Neural cell (in vitro differentiated cells): ENCODE data around the gene HERPUD1. TPM values are rescaled to one million over a fixed set of nuclear protein-coding genes. Genes with fewer than 3 reads are reported as not detected.

ENCODE experiments used
- H2AFZ ChIP-seq: fragments of 200-600, 300-800 bp; sonication (generic), shearing (Covaris generic); 2 replicates; pipeline ENCODE4 v1.6.0; 2014; ENCODE audit warnings: low read depth, mild to moderate bottlenecking, antibody characterized with exemption, low read length, moderate library complexity
- H3F3A ChIP-seq: fragments of 200-600 bp; shearing (Covaris generic); 2 replicates; pipeline ENCODE4 v1.6.1; 2016; ENCODE audit warnings: mild to moderate bottlenecking, moderate library complexity, mixed read lengths, antibody characterized with exemption, low read length; ENCODE audit not compliant: insufficient read depth, poor library complexity, severe bottlenecking
- H3K27ac ChIP-seq: fragments of 200-600, 300-800 bp; sonication (generic), shearing (Covaris generic); 2 replicates; pipeline ENCODE4 v1.5.1; 2014; ENCODE audit warnings: mild to moderate bottlenecking, low read length, moderate library complexity
- H3K27me3 ChIP-seq: fragments of 300-800, 200-600 bp; sonication (generic), shearing (Covaris generic); 2 replicates; pipeline ENCODE4 v1.6.0; 2014; ENCODE audit warnings: mild to moderate bottlenecking, low read depth, low read length, moderate library complexity; ENCODE audit not compliant: insufficient read depth
- H3K36me3 ChIP-seq: fragments of 300-800, 200-600 bp; sonication (generic), shearing (Covaris generic); 2 replicates; pipeline ENCODE4 v1.5.1; 2014; ENCODE audit warnings: mild to moderate bottlenecking, antibody characterized with exemption, low read length, moderate library complexity; ENCODE audit not compliant: insufficient read depth
- H3K4me2 ChIP-seq: fragments of 300-800, 200-600 bp; sonication (generic), shearing (Covaris generic); 2 replicates; pipeline ENCODE4 v1.6.0; 2014; ENCODE audit warnings: mild to moderate bottlenecking, low read length
- H3K4me3 ChIP-seq: fragments of 300-800, 200-600 bp; sonication (generic), shearing (Covaris generic); 2 replicates; pipeline ENCODE4 v1.5.1; 2014; ENCODE audit warnings: mild to moderate bottlenecking, low read length, moderate library complexity
- H3K79me2 ChIP-seq: fragments of 200-600 bp; shearing (Covaris generic); replicated peaks from 2 replicates; pipeline ENCODE4 v1.6.0; 2014; ENCODE audit warnings: mild to moderate bottlenecking, low read length, moderate library complexity; ENCODE audit not compliant: insufficient read depth
- H3K9ac ChIP-seq: fragments of 300-800, 200-600 bp; sonication (generic), shearing (Covaris generic); 2 replicates; pipeline ENCODE4 v1.6.1; 2016; ENCODE audit warnings: mild to moderate bottlenecking, low read length, mixed read lengths
- H3K9me2 ChIP-seq: fragments of 200-600 bp; shearing (Covaris generic); 2 replicates; pipeline ENCODE4 v1.6.1; 2016; ENCODE audit warnings: mild to moderate bottlenecking, low read length, mixed read lengths; ENCODE audit not compliant: insufficient read depth
- H3K9me3 ChIP-seq: fragments of 200-600, 300-800 bp; sonication (generic), shearing (Covaris generic); 2 replicates; pipeline ENCODE4 v1.6.1; 2016; ENCODE audit warnings: mild to moderate bottlenecking, mixed run types, low read length, moderate library complexity, mixed read lengths
- H4K20me1 ChIP-seq: fragments of 200-600 bp; shearing (Covaris generic); 2 replicates; pipeline ENCODE4 v1.6.1; 2016; ENCODE audit warnings: mild to moderate bottlenecking, mixed run types; ENCODE audit not compliant: insufficient read depth
- CTCF ChIP-seq: fragments of 450-650 bp; IDR thresholded peaks from 2 replicates; pipeline ENCODE4 v1.5.1; 2014; ENCODE audit warnings: antibody characterized with exemption, mild to moderate bottlenecking, moderate library complexity; ENCODE audit not compliant: poor library complexity, severe bottlenecking
- EP300 ChIP-seq: fragments of 450-650 bp; conservative IDR thresholded peaks from 2 replicates; pipeline ENCODE4 v1.6.1; 2014; ENCODE audit warnings: antibody characterized with exemption, mild to moderate bottlenecking, moderate library complexity; ENCODE audit not compliant: poor library complexity, severe bottlenecking
- EZH2 ChIP-seq: fragments of 200-600, 300-800 bp; shearing (Covaris generic), sonication (generic); IDR thresholded peaks from 2 replicates; pipeline ENCODE4 v1.6.1; 2014; ENCODE audit warnings: antibody characterized with exemption, low read length, borderline replicate concordance, mild to moderate bottlenecking; ENCODE audit not compliant: insufficient read depth, poor library complexity, severe bottlenecking
- MXI1 ChIP-seq: fragments of 450-650 bp; conservative IDR thresholded peaks from 2 replicates; pipeline ENCODE4 v1.6.1; 2014; ENCODE audit warnings: antibody characterized with exemption, mild to moderate bottlenecking; ENCODE audit not compliant: poor library complexity, severe bottlenecking
- POLR2AphosphoS5 ChIP-seq: IDR thresholded peaks from 2 replicates; pipeline ENCODE4 v1.6.1; 2012
- RAD21 ChIP-seq: fragments of 450-650 bp; conservative IDR thresholded peaks from 2 replicates; pipeline ENCODE4 v1.6.1; 2014; ENCODE audit warnings: antibody characterized with exemption, mild to moderate bottlenecking, moderate library complexity
- REST ChIP-seq: IDR thresholded peaks from 2 replicates; pipeline ENCODE4 v1.6.1; 2012; ENCODE audit warnings: borderline replicate concordance
- SMC3 ChIP-seq: fragments of 450-650 bp; conservative IDR thresholded peaks from 2 replicates; pipeline ENCODE4 v1.6.1; 2014; ENCODE audit warnings: antibody characterized with exemption, mild to moderate bottlenecking, moderate library complexity; ENCODE audit not compliant: poor library complexity
- TAF1 ChIP-seq: IDR thresholded peaks from 2 replicates; pipeline ENCODE4 v1.6.1; 2012; ENCODE audit warnings: low read depth
- polyA plus RNA-seq: library from polyadenylated mRNA; depleted of rRNA; stranded (reverse); fragments of >200 nt; gene quantifications from 2 replicates; pipeline ENCODE4 v1.2.3, GENCODE V29; 2014

The HERPUD1 gene
- polyA plus RNA-seq, 1 donor from 2014 or later: 76.0 TPM

GRCh38 chr16:56886826-56887225, 45.1 kb upstream of the HERPUD1 start:
- no peak overlapping the region for H3K4me3 ChIP-seq
- H3K27me3 ChIP-seq: no peaks in the 10 kb centered on the region
- no peak for TF ChIP-seq EP300
- H3K79me2 ChIP-seq: no peaks in the 10 kb centered on the region
- no peak overlapping the region for H3K27ac ChIP-seq
- H3K4me2 ChIP-seq: no peak overlapping the region
- H3F3A ChIP-seq: no peaks in the 10 kb centered on the region
- H4K20me1 ChIP-seq: no peaks in the 10 kb centered on the region
- no peak overlapping the region for H3K9ac ChIP-seq
- no peak overlapping the region for H2AFZ ChIP-seq
- no peaks in the 10 kb centered on the region for H3K36me3 ChIP-seq
- H3K9me2 ChIP-seq: no peaks in the 10 kb centered on the region
- no peaks in the 10 kb centered on the region for H3K9me3 ChIP-seq

GRCh38 chr16:56888806-56889205, 43.1 kb upstream of the HERPUD1 start:
- Histone ChIP-seq H3K4me3 (no peak overlapping the region), H3K36me3 (no peaks in the 10 kb centered on the region), H3K79me2 (no peaks in the 10 kb centered on the region), H3K4me2 (no peak overlapping the region), H3K9ac (no peak overlapping the region), H3F3A (no peaks in the 10 kb centered on the region), H3K27ac (no peak overlapping the region), H4K20me1 (no peaks in the 10 kb centered on the region), H3K9me3 (no peaks in the 10 kb centered on the region), H2AFZ (no peak overlapping the region), H3K27me3 (no peaks in the 10 kb centered on the region), H3K9me2 (no peaks in the 10 kb centered on the region)
- TF ChIP-seq RAD21: no peak
- TF ChIP-seq EZH2: no peak
- no peak for TF ChIP-seq POLR2AphosphoS5
- TF ChIP-seq SMC3: no peak
- no peak for TF ChIP-seq EP300
- TF ChIP-seq MXI1: no peak
- TF ChIP-seq CTCF: no peak
- TF ChIP-seq REST: no peak

GRCh38 chr16:56889206-56889605, 42.7 kb upstream of the HERPUD1 start:
- Histone ChIP-seq H3F3A (no peaks in the 10 kb centered on the region), H3K36me3 (no peaks in the 10 kb centered on the region), H3K27ac (no peak overlapping the region), H3K4me3 (no peak overlapping the region), H3K9me2 (no peaks in the 10 kb centered on the region), H3K9ac (no peak overlapping the region), H3K79me2 (no peaks in the 10 kb centered on the region), H4K20me1 (no peaks in the 10 kb centered on the region), H3K27me3 (no peaks in the 10 kb centered on the region), H2AFZ (no peak overlapping the region), H3K9me3 (no peaks in the 10 kb centered on the region), H3K4me2 (no peak overlapping the region)
- TF ChIP-seq EP300 (no peak), EZH2 (no peak), MXI1 (no peak), TAF1 (no peak), SMC3 (no peak), CTCF (no peak), POLR2AphosphoS5 (no peak), REST (no peak)
